ENCODE measurements around the gene SLIT3.

GRCh38 chr5:168892618-168893186 is 408.2 kb downstream of the SLIT3 start:
- no peak for TF ChIP-seq EZH2 (IDR thresholded peaks at IDR 0.05; ENCODE audit: borderline replicate concordance, low read depth, low read length, severe bottlenecking)
- TF ChIP-seq CTCF (IDR thresholded peaks at IDR 0.05; ENCODE audit: borderline replicate concordance, extremely low read depth, low read length, poor library complexity, severe bottlenecking), result no peak

Measured in DND-41 (cell line).